Measurements from ENCODE around the gene ZNRF3. TPM values are rescaled to one million over a fixed set of nuclear protein-coding genes. Genes with fewer than 3 reads are reported as not detected.
"Not testable (repeated sequence)": the region's sequence is repeated elsewhere in the genome, so short reads cannot be mapped to it uniquely, and the experiment has no call there.

Gene ZNRF3
- 7.7 TPM for total RNA-seq (ENCODE audit: insufficient read depth, low replicate concordance)

GRCh38 chr22:28882878-28883656 is at the start of gene ZNRF3:
ZNRF3 (plus strand) TSS chr22:28883572; CDS start chr22:28883767, 195 bp downstream.
- peak; percentile 91 for DNase-seq (ENCODE audit: low spot score)

- no peak for DNase-seq (ENCODE audit: low spot score)
Measured at GRCh38 chr22:28835630-28836189, 47.7 kb upstream of the ZNRF3 start.

GRCh38 chr22:28837640-28838039 is 45.7 kb upstream of the ZNRF3 start:
- no peak for DNase-seq (ENCODE audit: low spot score)

GRCh38 chr22:28838971-28839370 is 44.4 kb upstream of the ZNRF3 start:
- no peak for DNase-seq (ENCODE audit: low spot score)

GRCh38 chr22:28841111-28841510 is 42.3 kb upstream of the ZNRF3 start:
- DNase-seq (ENCODE audit: low spot score), result no peak

GRCh38 chr22:28843633-28844032 is 39.7 kb upstream of the ZNRF3 start:
- no peak for DNase-seq (ENCODE audit: low spot score)

- DNase-seq (ENCODE audit: low spot score), result peak; percentile 15
Measured at GRCh38 chr22:28844277-28844676, 39.1 kb upstream of the ZNRF3 start.

GRCh38 chr22:28846994-28847393 is 36.4 kb upstream of the ZNRF3 start:
- DNase-seq (ENCODE audit: low spot score), result no peak

GRCh38 chr22:28855355-28856094 is 27.8 kb upstream of the ZNRF3 start:
- peak; percentile 81 for DNase-seq (ENCODE audit: low spot score)

- DNase-seq (ENCODE audit: low spot score), result no peak
Measured at GRCh38 chr22:28856095-28856455, 27.3 kb upstream of the ZNRF3 start.

GRCh38 chr22:28857288-28857687 is 26.1 kb upstream of the ZNRF3 start:
- no peak for DNase-seq (ENCODE audit: low spot score)

- DNase-seq (ENCODE audit: low spot score), result no peak
Measured at GRCh38 chr22:28864878-28865596, 18.3 kb upstream of the ZNRF3 start.

GRCh38 chr22:28867191-28867590 is 16.2 kb upstream of the ZNRF3 start:
- no peak for DNase-seq (ENCODE audit: low spot score)

GRCh38 chr22:28868389-28868788 is 15.0 kb upstream of the ZNRF3 start:
- not testable (repeated sequence) for DNase-seq (ENCODE audit: low spot score)

- DNase-seq (ENCODE audit: low spot score), result no peak
Measured at GRCh38 chr22:28869736-28870135, 13.6 kb upstream of the ZNRF3 start.

GRCh38 chr22:28873183-28873963 is 10.0 kb upstream of the ZNRF3 start:
- DNase-seq (ENCODE audit: low spot score), result no peak

- no peak for DNase-seq (ENCODE audit: low spot score)
Measured at GRCh38 chr22:28874061-28874460, 9.3 kb upstream of the ZNRF3 start.

GRCh38 chr22:28874811-28875320 is 8.5 kb upstream of the ZNRF3 start:
- peak; percentile 41 for DNase-seq (ENCODE audit: low spot score)

- peak; percentile 70 for DNase-seq (ENCODE audit: low spot score)
Measured at GRCh38 chr22:28882545-28882877, 861 bp upstream of the ZNRF3 start.

- no peak for DNase-seq (ENCODE audit: low spot score)
Measured at GRCh38 chr22:28883657-28883916, 215 bp downstream of the ZNRF3 start.

Data from umbilical cord (tissue), 2 donors.